GM13976 (cell line): ENCODE results near the gene NAB2.
A peak's percentile ranks its signal among the peaks of the same experiment; 100 is the strongest.

Experiments used
- DNase-seq: peaks from one replicate; pipeline ENCODE4 v3.0.0; 2012; ENCODE audit warnings: low spot score
- in situ Hi-C: fragments of 300-500 bp; cut with MboI; formaldehyde crosslinking; loops from one replicate; pipeline ENCODE4 v1.12.0; 2022; ENCODE audit warnings: low sequenced_read_pairs, mixed read lengths, inconsistent platforms; ENCODE audit not compliant: unreplicated experiment
- TF ChIP-seq, protein P1 (sequence below): IDR thresholded peaks from 2 replicates; pipeline ENCODE4 v1.5.1; 2012; ENCODE audit warnings: borderline replicate concordance, mild to moderate bottlenecking; ENCODE audit not compliant: insufficient read depth; ENCODE audit errors: extremely low read depth, missing control alignments, control extremely low read depth

NAB2 gene

DNA sequence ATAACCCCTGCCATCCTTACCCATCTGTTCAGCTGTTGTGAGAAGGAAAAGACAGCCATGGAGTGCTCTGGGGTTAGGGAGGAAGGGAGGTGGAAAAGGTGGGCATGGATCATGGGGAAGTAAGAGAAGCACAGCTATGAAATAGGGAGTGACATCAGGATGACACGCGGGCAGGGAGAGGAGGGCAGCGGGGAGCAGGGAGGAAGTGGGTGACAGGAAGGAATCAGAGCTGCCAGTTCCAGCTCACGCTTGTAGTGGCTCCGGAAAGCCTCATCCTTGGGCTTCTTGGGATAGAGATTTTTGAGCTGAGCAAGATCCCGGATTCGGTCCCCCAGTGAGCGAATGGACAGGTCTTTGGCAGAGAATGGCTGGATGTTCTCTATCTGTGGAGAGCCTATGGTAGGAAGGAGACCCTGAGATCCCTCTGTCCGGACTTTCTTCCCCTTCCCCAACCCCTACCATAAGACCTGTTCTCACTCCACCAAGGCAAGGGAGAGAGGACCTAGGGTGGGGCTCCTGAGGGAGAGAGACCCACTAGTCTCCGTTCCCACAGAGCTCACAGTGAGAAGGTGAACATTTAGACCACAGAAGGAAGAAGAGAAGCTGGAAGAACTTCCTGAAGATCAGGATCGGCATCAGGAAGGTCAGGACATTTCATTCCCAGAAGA, 10.3 kb downstream of the NAB2 start:
- DNase-seq, result peak; percentile 6
- in situ Hi-C loops, result no loop called here
- TF ChIP-seq, protein P1, sequence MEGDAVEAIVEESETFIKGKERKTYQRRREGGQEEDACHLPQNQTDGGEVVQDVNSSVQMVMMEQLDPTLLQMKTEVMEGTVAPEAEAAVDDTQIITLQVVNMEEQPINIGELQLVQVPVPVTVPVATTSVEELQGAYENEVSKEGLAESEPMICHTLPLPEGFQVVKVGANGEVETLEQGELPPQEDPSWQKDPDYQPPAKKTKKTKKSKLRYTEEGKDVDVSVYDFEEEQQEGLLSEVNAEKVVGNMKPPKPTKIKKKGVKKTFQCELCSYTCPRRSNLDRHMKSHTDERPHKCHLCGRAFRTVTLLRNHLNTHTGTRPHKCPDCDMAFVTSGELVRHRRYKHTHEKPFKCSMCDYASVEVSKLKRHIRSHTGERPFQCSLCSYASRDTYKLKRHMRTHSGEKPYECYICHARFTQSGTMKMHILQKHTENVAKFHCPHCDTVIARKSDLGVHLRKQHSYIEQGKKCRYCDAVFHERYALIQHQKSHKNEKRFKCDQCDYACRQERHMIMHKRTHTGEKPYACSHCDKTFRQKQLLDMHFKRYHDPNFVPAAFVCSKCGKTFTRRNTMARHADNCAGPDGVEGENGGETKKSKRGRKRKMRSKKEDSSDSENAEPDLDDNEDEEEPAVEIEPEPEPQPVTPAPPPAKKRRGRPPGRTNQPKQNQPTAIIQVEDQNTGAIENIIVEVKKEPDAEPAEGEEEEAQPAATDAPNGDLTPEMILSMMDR, result no peak

DNA sequence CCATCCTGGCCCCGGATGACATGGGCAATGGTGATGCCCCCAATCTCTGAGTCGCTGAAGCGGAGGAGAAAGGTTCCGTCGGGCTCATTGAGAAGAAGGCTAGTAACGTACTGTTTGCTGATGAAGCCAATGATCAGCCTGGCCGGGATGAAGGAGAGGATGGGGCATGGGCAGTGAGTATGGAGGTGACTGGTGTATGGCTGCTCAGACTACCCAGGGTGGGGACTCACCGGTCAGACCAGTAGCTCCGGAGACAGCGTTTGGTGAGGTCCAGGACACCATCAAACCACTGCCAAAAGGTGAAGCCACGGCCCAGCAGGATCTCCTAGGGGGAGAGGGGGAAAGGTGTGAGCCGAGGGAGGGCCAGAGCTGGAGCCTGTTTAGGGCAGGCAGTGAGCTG, 10.9 kb downstream of the NAB2 start:
- TF ChIP-seq, protein P1, result no peak
- no peak for DNase-seq
- in situ Hi-C loops, result no loop called here

DNA sequence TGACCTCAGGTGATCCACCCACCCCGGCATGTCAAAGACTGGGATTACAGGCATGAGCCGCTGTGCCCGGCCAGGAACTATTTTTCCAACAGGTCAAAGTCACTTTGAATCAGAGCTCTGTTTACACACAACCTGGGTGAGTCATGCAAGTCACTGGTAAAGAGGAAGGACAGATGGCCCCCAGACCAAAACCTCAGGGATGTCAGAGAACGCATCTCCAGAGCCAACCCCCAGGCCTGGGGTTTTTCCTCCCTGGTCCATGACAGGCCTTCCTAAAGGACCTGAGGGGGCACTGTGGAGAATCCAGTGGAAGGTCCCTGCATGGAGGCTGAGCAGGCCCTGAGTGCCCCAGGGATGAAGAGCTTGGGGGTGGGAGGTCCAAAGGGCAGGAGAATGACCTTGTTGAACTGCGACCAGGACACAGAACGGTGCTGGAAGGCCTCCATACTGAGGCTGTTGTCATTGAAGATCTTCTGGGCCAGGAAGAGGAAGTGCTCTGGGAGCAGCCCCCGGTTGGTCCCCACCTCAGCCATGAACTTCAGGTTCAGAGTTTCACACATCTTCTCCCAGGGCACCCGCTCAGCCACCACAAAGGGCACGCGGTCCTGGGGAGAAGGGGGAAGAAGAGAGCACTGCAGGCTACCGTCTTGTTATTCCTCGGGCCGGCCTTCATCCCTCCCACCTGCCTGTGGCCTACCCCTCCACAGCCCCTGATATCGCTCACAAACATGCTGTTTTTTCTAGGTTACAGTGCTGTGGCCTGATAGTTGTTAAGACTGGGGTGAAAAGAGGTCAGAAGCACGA, 13.2 kb downstream of the NAB2 start:
- in situ Hi-C loops, result no loop called here
- TF ChIP-seq, protein P1, result no peak
- DNase-seq, result peak; percentile 18

DNA sequence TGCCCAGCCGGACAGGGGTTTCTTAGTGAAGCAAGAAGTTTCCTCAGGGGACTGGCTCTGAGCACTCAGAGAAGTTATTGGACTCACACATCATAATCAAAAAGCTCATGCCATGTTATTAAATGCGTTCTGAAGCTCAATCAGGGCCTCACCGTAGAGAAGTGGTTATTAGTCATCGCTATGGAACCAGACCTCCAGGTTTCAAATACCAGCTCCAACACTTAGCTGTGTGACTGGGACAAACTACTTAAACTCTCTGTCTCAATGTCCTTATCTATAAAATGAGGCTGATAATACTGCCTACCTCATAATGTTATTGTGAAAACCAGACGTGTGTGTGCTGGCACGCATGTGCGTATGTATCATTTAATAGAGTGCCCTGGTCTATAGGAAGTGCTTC, 14.9 kb downstream of the NAB2 start:
- TF ChIP-seq, protein P1, result no peak
- in situ Hi-C loops, result no loop called here
- no peak for DNase-seq

DNA sequence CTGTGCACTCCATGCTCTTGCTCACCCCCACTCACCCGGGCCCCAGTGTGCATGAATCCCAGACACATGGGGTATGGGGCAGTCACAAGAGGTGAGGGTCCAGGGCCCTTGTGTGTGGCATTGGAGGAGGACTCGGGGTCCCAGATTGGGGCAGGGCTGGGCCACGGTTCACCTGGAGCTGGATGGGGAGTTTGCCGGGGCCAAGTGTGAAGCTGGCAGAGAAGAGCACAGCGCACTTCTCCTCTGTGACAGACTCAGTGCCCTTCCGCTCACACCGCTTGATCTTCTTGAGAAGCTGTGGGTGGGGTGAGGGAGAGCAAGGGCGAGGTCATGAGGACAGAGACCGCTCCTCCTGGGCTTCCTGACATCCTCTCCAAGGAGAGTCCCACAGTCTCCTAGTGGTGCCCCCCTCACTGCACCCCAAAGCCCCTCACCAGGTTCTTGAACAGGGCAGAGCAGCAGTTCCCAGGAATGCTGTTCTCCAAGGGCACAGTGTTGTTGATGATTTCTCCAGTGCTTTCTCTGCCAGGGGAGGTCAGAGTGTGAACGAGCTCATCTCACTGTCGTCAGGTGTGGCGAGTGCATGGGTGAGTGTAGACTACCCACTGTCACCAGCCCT, 15.5 kb downstream of the NAB2 start:
- peak; percentile 26 for DNase-seq
- in situ Hi-C loops, result no loop called here
- TF ChIP-seq, protein P1, result no peak

DNA sequence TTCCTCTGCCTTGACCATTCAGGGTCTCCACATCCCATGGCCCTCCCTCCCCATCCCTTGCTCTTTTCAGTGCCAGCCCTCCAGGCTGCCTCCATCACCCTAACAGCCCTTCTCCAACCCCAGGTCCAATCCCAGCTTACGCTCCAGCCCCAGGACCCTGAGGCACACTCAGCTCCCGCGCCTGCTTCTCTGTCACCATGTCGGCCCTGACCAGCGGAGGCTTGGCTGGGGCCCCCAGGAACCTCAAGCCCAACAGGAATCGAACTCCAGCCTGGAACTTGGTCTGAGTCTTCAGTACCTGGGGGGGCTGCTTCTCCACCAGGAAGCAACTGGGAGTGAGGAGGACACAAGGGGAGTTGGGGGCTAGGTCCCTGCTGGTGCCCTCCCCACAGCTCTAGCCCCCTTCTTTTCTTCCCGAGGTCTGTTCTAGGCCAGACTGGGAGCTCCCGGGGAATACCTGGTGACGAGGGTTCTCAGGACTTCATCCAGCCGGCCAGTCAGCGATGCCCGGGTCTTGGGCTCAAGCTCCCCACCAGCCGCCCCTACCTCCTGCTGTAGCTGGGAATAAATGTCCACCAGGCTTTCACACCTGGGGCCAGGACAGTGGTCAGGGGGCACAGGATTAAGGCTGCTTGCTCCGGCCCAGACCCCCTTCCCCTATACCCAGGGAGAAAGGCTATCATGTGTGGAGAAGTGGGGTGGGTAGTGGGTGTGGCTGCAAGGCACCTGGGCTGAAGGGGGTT, 16.3 kb downstream of the NAB2 start:
- DNase-seq, result peak; percentile 13
- TF ChIP-seq, protein P1, result no peak
- in situ Hi-C loops, result no loop called here
